ENCODE measurements around the gene TPH2.

Gene TPH2

GRCh38 chr12:72075891-72076557 is 137.4 kb downstream of the TPH2 start:
- no peak for TF ChIP-seq CTCF (IDR thresholded peaks at IDR 0.05; ENCODE audit: insufficient read depth, low read depth, low read length, missing control alignments)
- H3K4me3 ChIP-seq (ENCODE audit: low read length): no peak overlapping the region
- no peak for DNase-seq (ENCODE audit: low read depth)

GRCh38 chr12:72076558-72076915 is 137.9 kb downstream of the TPH2 start:
- H3K4me3 ChIP-seq (ENCODE audit: low read length): no peak overlapping the region
- DNase-seq (ENCODE audit: low read depth): no peak
- no peak for TF ChIP-seq CTCF (IDR thresholded peaks at IDR 0.05; ENCODE audit: insufficient read depth, low read depth, low read length, missing control alignments)

GRCh38 chr12:72077111-72077820 is 138.6 kb downstream of the TPH2 start:
- no peak for DNase-seq (ENCODE audit: low read depth)
- TF ChIP-seq CTCF (IDR thresholded peaks at IDR 0.05; ENCODE audit: insufficient read depth, low read depth, low read length, missing control alignments): no peak

GRCh38 chr12:72081777-72082176 is 143.1 kb downstream of the TPH2 start:
- H3K4me3 ChIP-seq (ENCODE audit: low read length): no peak overlapping the region
- no peak for TF ChIP-seq CTCF (IDR thresholded peaks at IDR 0.05; ENCODE audit: insufficient read depth, low read depth, low read length, missing control alignments)
- DNase-seq (ENCODE audit: low read depth): no peak

More at GRCh38 chr12:72077111-72077820, 138.6 kb downstream of the TPH2 start:
- no peak overlapping the region for H3K4me3 ChIP-seq (ENCODE audit: low read length)

Data from epithelial cell of esophagus (primary cell).